Pulmonary artery endothelial cell (primary cell): ENCODE measurements around the gene MTREX. TPM values are rescaled to one million over a fixed set of nuclear protein-coding genes. Genes with fewer than 3 reads are reported as not detected.

Experiments used
- DNase-seq: peaks from one replicate; pipeline ENCODE4 v3.0.0-alpha.2; 2011; ENCODE audit warnings: low read depth, low spot score
- total RNA-seq: library from RNA; depleted of rRNA; stranded (reverse); fragments of >200 nt; gene quantifications from 2 replicates; pipeline ENCODE4 v1.2.3, GENCODE V29; 2014

Gene MTREX
- total RNA-seq, 1 donor from 2014 or later = 88.4 TPM

GRCh38 chr5:55470282-55470681 is 162.5 kb downstream of the MTREX start:
- DNase-seq = no peak

DNA sequence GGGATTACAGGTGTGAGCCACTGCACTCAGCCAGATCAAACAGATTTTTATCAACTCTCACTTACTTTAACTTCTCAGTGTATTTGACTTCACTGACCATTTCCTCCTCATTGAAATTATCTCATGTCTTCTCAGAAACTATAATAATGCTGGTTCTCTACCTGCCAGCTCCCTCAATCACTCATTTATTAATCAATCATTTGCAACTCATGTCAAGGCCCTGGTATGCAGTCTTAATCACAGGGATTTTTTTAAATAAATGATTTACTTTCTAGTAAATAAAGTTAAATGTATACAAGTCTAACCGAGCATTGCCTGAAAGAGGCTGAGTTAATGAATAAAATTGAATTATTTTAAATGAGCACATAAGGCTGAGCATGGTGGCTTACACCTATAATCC is 163.7 kb downstream of the MTREX start:
- DNase-seq = no peak

DNA sequence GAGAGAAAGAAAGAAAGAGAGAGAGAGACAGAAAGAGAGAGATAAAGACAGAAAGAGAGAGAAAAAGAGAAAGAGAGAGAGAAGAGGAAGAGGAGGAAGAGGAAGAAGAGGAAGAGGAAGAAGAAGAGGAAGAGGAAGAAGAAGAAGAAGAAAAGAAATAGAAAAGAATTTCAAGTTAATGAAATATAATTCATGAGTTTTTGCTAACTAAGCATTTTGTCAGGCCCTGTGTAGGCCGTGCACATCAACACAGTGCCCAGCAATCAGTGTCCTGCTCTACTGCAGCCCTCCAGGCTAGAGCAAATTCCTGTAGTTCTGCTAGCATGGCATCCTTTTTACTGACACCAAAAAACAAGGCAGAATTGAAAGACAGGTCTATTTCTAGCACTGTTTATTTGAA is 164.9 kb downstream of the MTREX start:
- DNase-seq = no peak

Other genes with a start within 250 kb of the MTREX start
- gene GZMA, start 205.3 kb upstream of the MTREX start, total RNA-seq = 0.53 TPM in 1 of 2 replicates, not detected in the other
- gene GPX8, start 147.8 kb upstream of the MTREX start, total RNA-seq = 46.2 and 66.8 TPM in 2 replicates
- gene CDC20B, start 134.8 kb upstream of the MTREX start, total RNA-seq = 0.07 and 0.14 TPM in 2 replicates
- 0.13 TPM in 1 of 2 replicates, not detected in the other for gene MCIDAS, start 80.7 kb upstream of the MTREX start, total RNA-seq
- gene CCNO, start 74.4 kb upstream of the MTREX start, total RNA-seq = 0.32 and 0.73 TPM in 2 replicates
- 30.1 and 45.4 TPM in 2 replicates for gene DHX29, start 295 bp upstream of the MTREX start, total RNA-seq
- 13.9 and 20.7 TPM in 2 replicates for gene PLPP1, start 227.0 kb downstream of the MTREX start, total RNA-seq